D721Med (cell line): Measurements from ENCODE around the gene PTPN18.

Experiments used
- DNase-seq: peaks from one replicate; pipeline ENCODE4 v3.0.0; 2011; ENCODE audit warnings: low spot score; ENCODE audit not compliant: insufficient read length
- FAIRE-seq: peaks from 2 replicates; lab custom pipeline; 2011; peaks lifted over from hg19 to GRCh38; lab: Jason Lieb, UNC
- TF ChIP-seq, protein P1 (sequence below): IDR thresholded peaks from 2 replicates; pipeline ENCODE4 v1.5.1; 2012; ENCODE audit warnings: mild to moderate bottlenecking, control low read depth; ENCODE audit not compliant: insufficient read depth; ENCODE audit errors: missing control alignments

The PTPN18 gene

DNA sequence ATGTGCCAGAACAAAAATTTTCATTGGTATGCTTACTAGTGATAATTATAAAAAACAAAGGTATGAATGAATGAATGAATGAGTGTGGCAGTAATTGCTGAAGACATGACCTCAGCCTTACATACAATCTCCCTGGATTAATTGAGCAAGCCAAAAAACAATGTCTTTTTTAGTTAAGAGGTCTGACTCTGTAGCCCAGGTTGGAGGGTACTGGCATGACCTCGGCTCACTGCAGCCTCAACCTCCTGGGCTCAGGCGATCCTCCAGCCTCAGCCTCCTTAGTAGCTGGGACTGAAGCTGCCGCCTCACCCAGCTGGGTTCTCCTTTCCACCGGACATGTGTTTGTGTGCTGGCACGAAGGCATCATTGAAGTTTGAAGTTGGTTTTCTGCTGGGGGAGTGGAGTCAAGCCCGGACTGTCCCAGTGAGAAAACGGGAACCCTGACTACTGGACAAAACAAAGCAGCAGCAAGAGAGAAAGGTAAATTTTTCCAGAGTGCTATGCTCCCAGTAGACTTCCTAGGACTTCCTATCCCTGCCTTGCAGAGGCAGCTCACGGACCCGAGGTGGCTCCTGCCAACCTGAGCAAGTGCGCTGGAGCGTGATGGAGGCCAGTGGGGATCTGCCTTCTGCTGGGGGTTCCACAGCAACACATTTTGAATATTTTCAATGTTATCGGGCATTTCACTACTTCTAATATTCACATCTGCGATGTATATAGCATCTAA lies 19.5 kb upstream of the PTPN18 start:
- no peak for FAIRE-seq
- no peak for DNase-seq
- TF ChIP-seq, protein P1, sequence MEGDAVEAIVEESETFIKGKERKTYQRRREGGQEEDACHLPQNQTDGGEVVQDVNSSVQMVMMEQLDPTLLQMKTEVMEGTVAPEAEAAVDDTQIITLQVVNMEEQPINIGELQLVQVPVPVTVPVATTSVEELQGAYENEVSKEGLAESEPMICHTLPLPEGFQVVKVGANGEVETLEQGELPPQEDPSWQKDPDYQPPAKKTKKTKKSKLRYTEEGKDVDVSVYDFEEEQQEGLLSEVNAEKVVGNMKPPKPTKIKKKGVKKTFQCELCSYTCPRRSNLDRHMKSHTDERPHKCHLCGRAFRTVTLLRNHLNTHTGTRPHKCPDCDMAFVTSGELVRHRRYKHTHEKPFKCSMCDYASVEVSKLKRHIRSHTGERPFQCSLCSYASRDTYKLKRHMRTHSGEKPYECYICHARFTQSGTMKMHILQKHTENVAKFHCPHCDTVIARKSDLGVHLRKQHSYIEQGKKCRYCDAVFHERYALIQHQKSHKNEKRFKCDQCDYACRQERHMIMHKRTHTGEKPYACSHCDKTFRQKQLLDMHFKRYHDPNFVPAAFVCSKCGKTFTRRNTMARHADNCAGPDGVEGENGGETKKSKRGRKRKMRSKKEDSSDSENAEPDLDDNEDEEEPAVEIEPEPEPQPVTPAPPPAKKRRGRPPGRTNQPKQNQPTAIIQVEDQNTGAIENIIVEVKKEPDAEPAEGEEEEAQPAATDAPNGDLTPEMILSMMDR: no peak

DNA sequence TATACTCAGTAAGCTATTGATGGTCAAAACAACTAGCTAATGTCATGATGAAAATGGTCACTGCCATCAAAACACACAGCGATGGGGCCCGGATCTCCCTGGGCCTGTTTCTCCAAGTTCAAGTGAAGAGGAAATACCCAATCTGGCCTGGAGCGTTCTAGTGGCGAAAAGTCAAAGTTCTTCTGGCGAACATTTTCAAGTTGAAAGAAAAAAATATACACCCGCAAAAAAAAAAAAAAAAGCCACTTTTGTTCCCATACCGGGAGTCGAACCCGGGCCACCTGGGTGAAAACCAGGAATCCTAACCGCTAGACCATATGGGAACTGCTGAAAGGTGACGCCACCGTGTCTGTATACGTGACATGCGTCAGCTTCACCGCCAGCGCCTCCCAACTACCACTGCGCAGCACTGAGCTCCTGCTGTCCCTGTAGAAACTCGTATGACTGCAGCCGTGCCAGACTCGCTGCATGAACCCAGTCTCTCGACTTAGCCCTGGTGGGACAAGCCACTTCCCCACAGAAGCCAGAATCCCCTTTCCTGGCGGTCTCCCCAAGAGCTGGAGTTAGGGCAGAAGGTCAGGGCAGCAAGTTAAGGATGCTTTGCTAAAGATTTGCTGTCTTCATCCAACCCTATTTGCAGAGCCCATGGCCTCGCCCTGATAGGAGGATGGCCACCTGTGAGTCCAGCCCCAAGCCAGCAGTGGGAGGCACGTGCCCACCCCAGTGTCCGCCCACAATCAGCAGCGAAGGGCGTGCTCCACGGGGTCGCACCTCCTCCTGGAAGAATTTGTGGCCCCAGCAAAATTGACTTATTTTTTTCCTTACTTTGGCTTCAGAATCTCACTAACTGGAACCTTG lies 18.8 kb upstream of the PTPN18 start:
- TF ChIP-seq, protein P1: no peak
- FAIRE-seq (no peak), DNase-seq (peak; percentile 83)

DNA sequence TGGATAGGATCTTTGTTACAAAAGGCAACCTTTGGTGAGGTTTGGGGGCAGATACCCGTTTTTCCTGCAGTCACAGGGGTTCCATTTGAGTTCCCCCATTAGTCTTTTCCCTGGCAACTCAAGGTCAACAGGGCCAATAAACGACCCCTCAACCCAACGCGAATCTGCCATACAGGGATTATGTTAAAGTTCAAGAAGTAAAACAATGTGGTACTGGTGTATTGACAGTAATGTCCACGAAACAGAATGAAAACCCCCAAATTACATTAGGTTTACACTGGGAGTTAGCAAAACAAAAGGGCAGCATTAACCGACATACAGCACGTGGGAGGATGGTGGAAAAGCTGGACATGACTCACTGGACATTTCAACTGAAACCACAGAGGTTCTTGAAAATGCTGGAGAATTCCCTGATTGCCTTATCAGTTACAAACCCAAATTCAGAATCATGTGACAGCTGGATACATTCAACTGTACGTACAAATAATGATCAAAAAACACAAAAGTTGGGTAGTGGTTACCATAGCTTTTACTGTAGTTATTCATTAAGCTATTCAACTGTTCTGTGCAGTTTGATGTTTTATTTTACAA lies 18.0 kb upstream of the PTPN18 start:
- TF ChIP-seq, protein P1: no peak
- no peak for DNase-seq
- FAIRE-seq: no peak

DNA sequence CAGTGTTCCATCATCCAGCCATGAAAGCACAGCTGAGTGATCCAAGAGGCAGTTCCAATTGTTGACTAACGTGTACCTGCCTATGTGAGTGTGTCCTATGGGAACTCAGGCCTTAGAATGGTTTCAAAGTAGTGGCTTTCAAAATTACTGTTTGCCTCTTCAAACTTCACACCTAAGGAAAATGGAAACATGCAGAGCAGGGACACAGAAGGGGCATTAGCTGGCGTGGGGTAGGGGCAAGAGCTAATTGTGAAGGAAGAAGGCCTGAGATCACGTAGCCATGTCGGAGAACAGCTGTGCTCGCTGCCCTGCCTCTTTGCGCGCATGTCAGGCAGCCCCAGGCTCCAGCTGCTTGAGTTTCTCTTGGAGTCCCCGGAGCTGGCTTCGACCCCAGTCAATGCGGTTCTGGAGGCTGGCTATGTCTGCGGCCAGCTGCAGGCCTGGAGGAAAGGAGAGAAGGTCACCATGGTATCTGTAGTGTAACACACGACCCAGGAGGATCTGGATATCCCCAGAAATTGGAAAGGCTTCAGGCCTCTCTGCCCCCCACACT lies 17.0 kb upstream of the PTPN18 start:
- no peak for FAIRE-seq
- TF ChIP-seq, protein P1: no peak
- DNase-seq: no peak

DNA sequence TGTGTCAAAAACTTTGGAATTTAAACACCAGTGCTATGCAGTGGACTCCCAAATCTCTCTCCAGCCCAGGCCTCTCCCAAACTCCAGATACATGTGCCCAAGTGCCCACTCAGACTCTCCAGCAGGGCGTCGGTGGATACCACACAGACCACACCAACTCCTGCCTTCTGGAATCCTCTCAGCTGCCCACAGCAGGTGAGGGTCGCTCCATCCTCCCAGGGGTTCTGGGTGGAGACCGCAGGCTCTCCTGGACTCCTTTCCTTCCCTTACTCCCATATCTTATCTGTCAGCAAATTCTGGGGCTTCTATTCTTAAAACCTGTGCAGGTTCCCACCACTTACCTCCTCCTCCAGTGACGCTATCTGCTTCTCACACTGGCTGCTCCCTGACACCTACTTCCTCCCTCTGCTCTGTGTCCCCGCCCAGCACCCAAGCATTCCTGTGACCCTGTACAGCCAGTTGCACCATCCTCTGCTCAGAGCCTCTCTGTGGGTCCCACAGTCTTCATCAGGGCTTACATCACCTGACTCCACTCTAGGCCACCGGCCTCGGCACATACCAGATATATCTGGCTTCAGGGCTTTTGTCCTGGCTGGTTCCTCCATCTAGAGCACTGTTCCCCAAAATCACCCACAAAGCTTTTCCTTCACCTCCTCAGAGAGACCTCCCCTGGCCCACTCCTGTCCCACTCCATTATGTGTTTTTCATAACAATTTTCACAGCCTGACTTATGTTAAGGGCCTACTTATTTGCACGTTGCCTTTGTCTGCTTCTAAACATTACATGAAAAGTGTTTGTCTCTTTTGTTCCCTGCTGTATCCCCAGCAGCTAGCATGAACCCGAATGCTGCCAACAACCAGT lies 15.7 kb upstream of the PTPN18 start:
- TF ChIP-seq, protein P1: no peak
- FAIRE-seq (no peak), DNase-seq (no peak)

DNA sequence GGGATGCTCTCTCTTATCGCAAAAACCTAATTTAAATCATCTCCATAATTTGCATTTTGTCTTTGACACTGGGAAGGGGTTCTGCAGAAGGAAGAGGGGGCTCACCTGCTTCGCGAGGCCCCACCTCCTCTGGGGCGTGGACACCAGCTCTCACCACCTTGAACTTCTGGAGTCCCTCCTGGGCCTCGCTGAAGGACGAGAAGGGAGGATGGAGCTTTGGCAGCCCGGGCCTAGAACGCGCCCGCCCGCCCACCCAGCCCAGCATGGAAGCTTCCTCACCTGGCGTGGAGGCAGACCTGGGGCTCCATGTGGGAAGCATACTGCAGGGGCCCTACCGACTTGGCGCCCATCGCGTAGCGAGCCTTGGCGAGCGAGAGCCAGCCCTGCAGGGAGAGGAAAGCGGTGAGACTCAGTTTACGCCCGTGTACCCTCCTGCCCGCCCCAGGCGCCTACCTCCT lies 14.3 kb upstream of the PTPN18 start:
- FAIRE-seq (no peak), DNase-seq (no peak)
- TF ChIP-seq, protein P1: no peak
